Measurements from ENCODE around the gene CFAP61.

GRCh38 chr20:20398123-20398522 is 345.8 kb downstream of the CFAP61 start:
- TF ChIP-seq POLR2AphosphoS5 (IDR thresholded peaks at IDR 0.05) (no peak), CTCF (IDR thresholded peaks at IDR 0.05) (no peak), POLR2A (IDR thresholded peaks at IDR 0.05) (no peak)

Measured in breast epithelium (tissue), 3 donors.